ENCODE measurements around the gene MSI2.

The MSI2 gene

GRCh38 chr17:57444682-57445450 is 188.5 kb downstream of the MSI2 start:
- no peak for DNase-seq

- no peak for DNase-seq
Measured at GRCh38 chr17:57445772-57446472, 189.6 kb downstream of the MSI2 start.

- no peak for DNase-seq
Measured at GRCh38 chr17:57447357-57447989, 191.2 kb downstream of the MSI2 start.

GRCh38 chr17:57447990-57448758 is 191.9 kb downstream of the MSI2 start:
- no peak for DNase-seq

- no peak for DNase-seq
Measured at GRCh38 chr17:57448759-57449283, 192.5 kb downstream of the MSI2 start.

- no peak for DNase-seq
Measured at GRCh38 chr17:57451191-57451590, 194.9 kb downstream of the MSI2 start.

GRCh38 chr17:57451643-57452042 is 195.3 kb downstream of the MSI2 start:
- DNase-seq = no peak

- no peak for DNase-seq
Measured at GRCh38 chr17:57453841-57454425, 197.6 kb downstream of the MSI2 start.

- no peak for DNase-seq
Measured at GRCh38 chr17:57454729-57455062, 198.4 kb downstream of the MSI2 start.

GRCh38 chr17:57455063-57455914 is 199.0 kb downstream of the MSI2 start:
- DNase-seq = peak; percentile 48

GRCh38 chr17:57456622-57457021 is 200.3 kb downstream of the MSI2 start:
- DNase-seq = no peak

- no peak for DNase-seq
Measured at GRCh38 chr17:57457188-57457587, 200.9 kb downstream of the MSI2 start.

GRCh38 chr17:57458718-57459285 is 202.5 kb downstream of the MSI2 start:
- no peak for DNase-seq

- DNase-seq = peak; percentile 8
Measured at GRCh38 chr17:57459286-57459915, 203.1 kb downstream of the MSI2 start.

- DNase-seq = no peak
Measured at GRCh38 chr17:57461082-57461481, 204.8 kb downstream of the MSI2 start.

GRCh38 chr17:57462007-57462579 is 205.8 kb downstream of the MSI2 start:
- DNase-seq = no peak

GRCh38 chr17:57463103-57463885 is 207.0 kb downstream of the MSI2 start:
- peak; percentile 21 for DNase-seq

- no peak for DNase-seq
Measured at GRCh38 chr17:57464191-57464864, 208.0 kb downstream of the MSI2 start.

GRCh38 chr17:57465610-57466009 is 209.3 kb downstream of the MSI2 start:
- no peak for DNase-seq

Measured in CD4-positive, alpha-beta T cell treated with Interleukin-21 for 1 hour (primary cell).